K562 (cell line): ENCODE data around the gene SHISAL2A.

ENCODE experiments used
- CAMTA2 ChIP-seq: fragments of 250-450 bp; sonication (Bioruptor Pico); conservative IDR thresholded peaks from 2 replicates; pipeline ENCODE4 v1.5.1; 2022
- MTA2 ChIP-seq: fragments of 450-650 bp; IDR thresholded peaks from 2 replicates; pipeline ENCODE4 v1.6.1; 2016; ENCODE audit warnings: low read depth
- POLR3A ChIP-seq: IDR thresholded peaks from 2 replicates; pipeline ENCODE4 v1.6.1; 2011; ENCODE audit warnings: borderline replicate concordance, mild to moderate bottlenecking, moderate library complexity; ENCODE audit not compliant: insufficient read length, insufficient read depth; ENCODE audit errors: extremely low read depth
- SPI1 ChIP-seq: IDR thresholded peaks from 2 replicates; pipeline ENCODE4 v1.6.1; 2011; ENCODE audit warnings: low read depth, low read length, control low read depth, borderline replicate concordance
- TARDBP ChIP-seq: fragments of 450-650 bp; IDR thresholded peaks from 2 replicates; pipeline ENCODE4 v1.6.1; 2016
- ZNF707 ChIP-seq: fragments of 250-450 bp; sonication (Bioruptor Pico); conservative IDR thresholded peaks from 2 replicates; pipeline ENCODE4 v1.8.0; 2022; ENCODE audit warnings: inconsistent platforms, mild to moderate bottlenecking, moderate library complexity
- TF ChIP-seq, protein P1 (sequence below): sonication (generic); formaldehyde crosslinking; IDR thresholded peaks from 2 replicates; pipeline ENCODE4 v1.8.1; 2022; ENCODE audit warnings: missing genetic modification reagents
- TF ChIP-seq, protein P2 (sequence below): fragments of 250-450 bp; sonication (Bioruptor Pico); IDR thresholded peaks from 2 replicates; pipeline ENCODE4 v1.5.0; 2020; ENCODE audit warnings: mild to moderate bottlenecking
- TF ChIP-seq, protein P3 (sequence below): sonication (generic); formaldehyde crosslinking; IDR thresholded peaks from 2 replicates; pipeline ENCODE4 v1.8.1; 2023; ENCODE audit warnings: mild to moderate bottlenecking, missing genetic modification reagents

DNA sequence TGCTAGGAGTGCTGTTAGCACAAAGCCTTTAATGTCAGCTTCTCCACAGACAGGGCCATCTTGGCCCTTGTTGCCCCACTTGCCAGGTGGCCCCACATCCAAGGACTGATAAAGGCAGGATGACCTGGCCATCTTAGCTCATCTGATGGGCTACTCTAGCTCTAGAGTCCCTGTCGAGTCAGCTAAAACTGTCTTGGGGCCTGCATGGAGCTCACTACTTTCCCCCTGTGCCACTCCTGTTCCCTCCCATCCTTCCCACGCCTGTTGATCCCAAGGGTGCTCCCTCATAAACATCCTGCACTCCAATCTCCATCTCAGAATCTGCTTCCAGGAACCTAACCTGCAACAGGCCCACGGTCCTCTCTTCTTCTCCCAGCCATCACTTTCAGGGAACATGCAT, 31.4 kb upstream of the SHISAL2A start:
- TF ChIP-seq, protein P1, sequence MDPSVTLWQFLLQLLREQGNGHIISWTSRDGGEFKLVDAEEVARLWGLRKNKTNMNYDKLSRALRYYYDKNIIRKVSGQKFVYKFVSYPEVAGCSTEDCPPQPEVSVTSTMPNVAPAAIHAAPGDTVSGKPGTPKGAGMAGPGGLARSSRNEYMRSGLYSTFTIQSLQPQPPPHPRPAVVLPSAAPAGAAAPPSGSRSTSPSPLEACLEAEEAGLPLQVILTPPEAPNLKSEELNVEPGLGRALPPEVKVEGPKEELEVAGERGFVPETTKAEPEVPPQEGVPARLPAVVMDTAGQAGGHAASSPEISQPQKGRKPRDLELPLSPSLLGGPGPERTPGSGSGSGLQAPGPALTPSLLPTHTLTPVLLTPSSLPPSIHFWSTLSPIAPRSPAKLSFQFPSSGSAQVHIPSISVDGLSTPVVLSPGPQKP (CRISPR knock-in tag), result no peak
- no peak for TF ChIP-seq TARDBP
- TF ChIP-seq, protein P2, sequence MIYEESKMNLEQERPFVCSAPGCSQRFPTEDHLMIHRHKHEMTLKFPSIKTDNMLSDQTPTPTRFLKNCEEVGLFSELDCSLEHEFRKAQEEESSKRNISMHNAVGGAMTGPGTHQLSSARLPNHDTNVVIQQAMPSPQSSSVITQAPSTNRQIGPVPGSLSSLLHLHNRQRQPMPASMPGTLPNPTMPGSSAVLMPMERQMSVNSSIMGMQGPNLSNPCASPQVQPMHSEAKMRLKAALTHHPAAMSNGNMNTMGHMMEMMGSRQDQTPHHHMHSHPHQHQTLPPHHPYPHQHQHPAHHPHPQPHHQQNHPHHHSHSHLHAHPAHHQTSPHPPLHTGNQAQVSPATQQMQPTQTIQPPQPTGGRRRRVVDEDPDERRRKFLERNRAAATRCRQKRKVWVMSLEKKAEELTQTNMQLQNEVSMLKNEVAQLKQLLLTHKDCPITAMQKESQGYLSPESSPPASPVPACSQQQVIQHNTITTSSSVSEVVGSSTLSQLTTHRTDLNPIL (CRISPR knock-in tag), result no peak
- TF ChIP-seq CAMTA2 (CRISPR knock-in tag), result no peak
- no peak for TF ChIP-seq MTA2
- TF ChIP-seq ZNF707 (CRISPR knock-in tag), result no peak
- TF ChIP-seq POLR3A, result no peak
- TF ChIP-seq SPI1, result no peak
- TF ChIP-seq, protein P3, sequence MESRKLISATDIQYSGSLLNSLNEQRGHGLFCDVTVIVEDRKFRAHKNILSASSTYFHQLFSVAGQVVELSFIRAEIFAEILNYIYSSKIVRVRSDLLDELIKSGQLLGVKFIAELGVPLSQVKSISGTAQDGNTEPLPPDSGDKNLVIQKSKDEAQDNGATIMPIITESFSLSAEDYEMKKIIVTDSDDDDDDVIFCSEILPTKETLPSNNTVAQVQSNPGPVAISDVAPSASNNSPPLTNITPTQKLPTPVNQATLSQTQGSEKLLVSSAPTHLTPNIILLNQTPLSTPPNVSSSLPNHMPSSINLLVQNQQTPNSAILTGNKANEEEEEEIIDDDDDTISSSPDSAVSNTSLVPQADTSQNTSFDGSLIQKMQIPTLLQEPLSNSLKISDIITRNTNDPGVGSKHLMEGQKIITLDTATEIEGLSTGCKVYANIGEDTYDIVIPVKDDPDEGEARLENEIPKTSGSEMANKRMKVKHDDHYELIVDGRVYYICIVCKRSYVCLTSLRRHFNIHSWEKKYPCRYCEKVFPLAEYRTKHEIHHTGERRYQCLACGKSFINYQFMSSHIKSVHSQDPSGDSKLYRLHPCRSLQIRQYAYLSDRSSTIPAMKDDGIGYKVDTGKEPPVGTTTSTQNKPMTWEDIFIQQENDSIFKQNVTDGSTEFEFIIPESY, result no peak
